GM19193 (cell line): ENCODE results near the gene FRY.

Experiments
- POLR2A ChIP-seq: IDR thresholded peaks from 4 replicates; pipeline ENCODE4 v1.6.1; 2011; ENCODE audit not compliant: insufficient read depth, insufficient read length; ENCODE audit errors: extremely low read depth

The FRY gene

GRCh38 chr13:32032759-32033158, 1.2 kb downstream of the FRY start:
- TF ChIP-seq POLR2A: no peak

- TF ChIP-seq POLR2A: no peak
Measured at GRCh38 chr13:32033744-32034143, 2.2 kb downstream of the FRY start.

GRCh38 chr13:32035716-32036115, 4.1 kb downstream of the FRY start:
- TF ChIP-seq POLR2A: no peak

GRCh38 chr13:32036126-32036695, 4.6 kb downstream of the FRY start:
- TF ChIP-seq POLR2A: no peak

- no peak for TF ChIP-seq POLR2A
Measured at GRCh38 chr13:32036757-32037156, 5.2 kb downstream of the FRY start.

GRCh38 chr13:32037471-32037870, 5.9 kb downstream of the FRY start:
- no peak for TF ChIP-seq POLR2A

- no peak for TF ChIP-seq POLR2A
Measured at GRCh38 chr13:32038343-32038742, 6.8 kb downstream of the FRY start.

- TF ChIP-seq POLR2A: no peak
Measured at GRCh38 chr13:32039056-32039455, 7.5 kb downstream of the FRY start.

- TF ChIP-seq POLR2A: no peak
Measured at GRCh38 chr13:32039528-32039927, 8.0 kb downstream of the FRY start.

GRCh38 chr13:32040052-32040642, 8.6 kb downstream of the FRY start:
- no peak for TF ChIP-seq POLR2A

- no peak for TF ChIP-seq POLR2A
Measured at GRCh38 chr13:32040689-32041088, 9.1 kb downstream of the FRY start.

GRCh38 chr13:32041429-32041828, 9.9 kb downstream of the FRY start:
- TF ChIP-seq POLR2A: no peak

GRCh38 chr13:32042551-32042950, 11.0 kb downstream of the FRY start:
- no peak for TF ChIP-seq POLR2A

GRCh38 chr13:32044446-32044845, 12.9 kb downstream of the FRY start:
- TF ChIP-seq POLR2A: no peak

- TF ChIP-seq POLR2A: no peak
Measured at GRCh38 chr13:32045537-32045936, 14.0 kb downstream of the FRY start.

GRCh38 chr13:32045982-32046785, 14.6 kb downstream of the FRY start:
- TF ChIP-seq POLR2A: no peak
